ENCODE results near the gene RIMBP2.

The RIMBP2 gene

DNA sequence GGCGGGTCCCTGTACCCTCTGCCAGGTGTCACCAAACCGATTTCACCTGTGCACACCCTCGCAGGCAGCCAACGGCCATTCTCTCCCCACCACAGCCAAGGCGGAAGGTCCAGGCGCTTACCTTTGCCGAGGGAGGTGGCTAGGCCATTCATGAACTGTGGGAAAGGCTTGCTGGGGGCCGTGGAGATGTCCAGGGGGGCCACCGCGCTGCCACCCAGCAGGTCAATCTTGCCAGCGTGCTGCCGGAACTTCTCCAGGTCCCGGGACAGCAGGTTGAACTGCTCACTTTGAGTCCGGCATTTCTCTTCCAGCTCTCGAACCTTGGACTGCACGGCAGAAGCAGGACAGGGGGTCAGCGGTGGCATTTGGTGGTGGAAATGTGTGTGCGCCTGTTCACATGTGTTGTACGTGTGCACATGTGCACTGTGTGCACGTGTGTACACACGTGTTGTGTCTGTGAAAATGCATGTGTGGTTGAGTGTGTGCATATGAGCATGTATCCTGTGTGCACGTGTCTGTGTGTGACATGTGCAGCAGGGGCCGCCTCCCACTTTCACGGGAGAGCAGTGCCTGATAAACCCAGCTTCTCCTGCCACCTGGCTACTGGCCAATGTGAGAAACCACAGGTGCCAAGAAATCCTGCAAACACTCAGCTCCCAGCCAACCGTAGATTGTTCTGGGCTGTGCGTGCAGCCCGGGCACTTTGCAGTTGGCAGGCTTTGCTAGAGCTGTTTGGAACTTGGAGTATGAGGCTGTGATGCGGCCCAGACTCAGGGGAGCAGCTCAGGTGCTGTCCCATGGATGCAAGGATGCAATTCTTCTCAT lies 259.5 kb downstream of the RIMBP2 start:
- DNase-seq: no peak

DNA sequence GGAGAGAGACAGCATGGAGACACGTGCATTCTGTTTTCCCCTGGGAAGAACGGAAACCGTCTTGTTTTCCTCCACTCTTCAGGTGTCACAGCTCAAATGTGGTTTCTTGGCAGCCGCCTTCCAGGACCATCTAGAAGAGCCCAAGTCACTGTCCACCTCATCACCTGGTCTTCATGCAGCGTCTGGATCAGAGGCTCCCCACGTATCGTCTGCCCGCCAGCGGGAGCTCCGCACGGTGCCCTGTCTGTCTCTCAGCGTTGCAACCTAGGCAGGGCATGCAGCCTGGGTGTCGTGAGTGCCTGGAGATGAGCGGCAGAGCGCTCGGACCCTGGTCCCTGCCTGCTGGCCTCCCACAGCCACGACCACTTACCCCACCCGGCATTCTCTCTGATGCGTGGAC lies 260.9 kb downstream of the RIMBP2 start:
- no peak for DNase-seq

DNA sequence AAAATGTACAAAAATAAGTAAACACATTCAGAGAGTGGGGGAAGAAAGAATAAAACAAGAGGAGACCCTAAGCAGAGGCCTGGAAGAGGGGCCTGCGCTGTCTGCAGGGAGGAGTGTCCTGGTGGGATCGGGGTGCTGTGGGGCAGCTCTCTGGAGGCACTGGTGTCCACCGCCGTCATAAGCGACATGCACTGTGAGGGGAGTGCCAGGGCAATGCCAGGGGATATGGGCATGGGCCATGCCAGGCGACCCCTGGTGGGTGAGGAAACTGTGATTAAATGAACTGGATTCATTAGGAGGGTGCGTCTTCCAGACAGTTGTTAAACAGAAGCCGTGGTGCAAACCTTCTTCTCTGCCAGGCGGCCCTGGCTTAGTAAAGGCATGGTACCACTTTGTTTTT lies 261.8 kb downstream of the RIMBP2 start:
- DNase-seq: no peak

- DNase-seq: no peak
Observed at GRCh38 chr12:130452546-130452945, 263.6 kb downstream of the RIMBP2 start.

DNA sequence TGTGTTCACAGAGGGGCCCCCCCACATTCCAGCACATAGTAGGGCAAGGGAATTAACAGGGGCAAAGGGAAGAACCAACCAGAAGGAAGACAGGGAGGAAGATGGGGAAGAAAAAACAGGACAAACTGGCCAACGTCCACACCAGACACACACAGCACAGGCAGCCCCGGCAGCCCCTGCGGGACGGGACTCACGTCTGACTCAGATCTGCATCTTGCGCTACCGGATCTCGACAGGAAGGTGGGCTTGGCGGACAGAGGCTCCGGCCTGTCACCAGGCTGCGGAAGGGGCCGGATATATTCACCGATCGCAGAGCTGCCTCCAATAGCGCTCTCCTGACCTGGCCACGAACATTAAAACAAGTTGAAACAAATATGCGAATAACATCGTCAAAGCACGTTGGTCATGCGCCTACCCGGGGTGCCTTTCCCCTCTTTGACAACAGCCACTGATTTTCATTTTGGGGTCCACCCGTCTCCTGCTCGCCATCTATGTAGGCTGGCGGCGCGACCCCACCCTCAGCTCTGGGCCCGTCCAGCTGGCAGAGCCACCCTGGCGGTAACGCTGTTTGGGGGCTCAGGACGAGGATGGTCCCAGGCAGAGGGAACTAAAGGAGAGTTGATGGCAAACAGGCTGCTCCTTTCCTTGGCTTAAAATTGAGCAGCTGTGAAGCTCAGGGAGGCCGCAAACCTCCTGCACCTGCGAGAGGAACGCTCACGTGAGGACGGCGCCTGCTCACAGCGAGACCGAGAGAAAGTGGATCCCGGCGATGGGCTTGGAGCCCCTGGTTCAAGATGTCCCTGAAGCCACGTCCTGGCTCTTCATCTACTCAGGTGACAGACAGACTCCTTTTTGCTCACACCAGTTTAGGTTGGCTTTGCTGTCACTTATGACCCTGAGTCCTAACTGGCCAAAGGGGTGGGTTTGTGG lies 264.8 kb downstream of the RIMBP2 start:
- no peak for DNase-seq

DNA sequence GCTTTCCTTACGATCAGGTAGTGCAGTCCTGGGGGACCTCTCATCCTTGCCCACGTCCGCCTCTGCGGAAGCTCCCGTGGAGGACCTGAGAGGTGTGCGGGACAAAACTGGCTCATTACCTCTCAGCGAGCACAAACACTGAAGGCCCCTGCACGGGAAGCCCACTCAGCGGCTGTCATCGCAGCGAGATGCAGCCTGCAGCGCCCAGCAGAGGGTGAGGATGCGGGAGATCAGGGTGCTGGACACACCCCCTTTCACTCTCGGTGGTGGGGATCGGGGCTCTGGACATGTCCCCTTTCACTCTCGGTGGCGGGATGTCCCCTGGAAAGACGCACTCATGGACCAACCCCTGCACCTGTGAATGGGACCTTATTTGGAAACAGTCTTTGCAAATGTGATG lies 266.8 kb downstream of the RIMBP2 start:
- no peak for DNase-seq

GRCh38 chr12:130448044-130448821 lies 267.9 kb downstream of the RIMBP2 start:
- no peak for DNase-seq

GRCh38 chr12:130447655-130447965 lies 268.5 kb downstream of the RIMBP2 start:
- DNase-seq: no peak

- DNase-seq: no peak
Observed at GRCh38 chr12:130446846-130447654, 269.0 kb downstream of the RIMBP2 start.

GRCh38 chr12:130444986-130445385 lies 271.1 kb downstream of the RIMBP2 start:
- DNase-seq: no peak

DNA sequence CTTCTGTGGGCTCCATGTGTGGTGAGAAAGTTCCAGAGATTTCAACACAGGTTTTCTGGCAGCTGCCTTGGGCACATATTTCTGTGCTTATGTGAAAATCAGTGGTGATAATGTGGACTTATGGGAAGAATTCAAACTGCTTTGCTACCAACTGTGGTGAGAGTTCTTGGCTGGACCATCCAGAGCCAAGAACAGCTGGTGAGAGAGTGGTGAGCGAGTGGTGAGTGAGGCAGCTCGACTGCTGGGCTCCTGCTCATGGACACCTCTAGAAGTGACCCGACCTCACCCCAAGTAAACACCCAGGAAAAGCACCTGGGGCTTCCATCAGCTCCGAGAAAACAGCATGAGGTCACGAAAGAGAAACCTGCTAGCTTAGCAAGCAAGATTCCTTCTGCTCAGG lies 272.0 kb downstream of the RIMBP2 start:
- DNase-seq: no peak

DNA sequence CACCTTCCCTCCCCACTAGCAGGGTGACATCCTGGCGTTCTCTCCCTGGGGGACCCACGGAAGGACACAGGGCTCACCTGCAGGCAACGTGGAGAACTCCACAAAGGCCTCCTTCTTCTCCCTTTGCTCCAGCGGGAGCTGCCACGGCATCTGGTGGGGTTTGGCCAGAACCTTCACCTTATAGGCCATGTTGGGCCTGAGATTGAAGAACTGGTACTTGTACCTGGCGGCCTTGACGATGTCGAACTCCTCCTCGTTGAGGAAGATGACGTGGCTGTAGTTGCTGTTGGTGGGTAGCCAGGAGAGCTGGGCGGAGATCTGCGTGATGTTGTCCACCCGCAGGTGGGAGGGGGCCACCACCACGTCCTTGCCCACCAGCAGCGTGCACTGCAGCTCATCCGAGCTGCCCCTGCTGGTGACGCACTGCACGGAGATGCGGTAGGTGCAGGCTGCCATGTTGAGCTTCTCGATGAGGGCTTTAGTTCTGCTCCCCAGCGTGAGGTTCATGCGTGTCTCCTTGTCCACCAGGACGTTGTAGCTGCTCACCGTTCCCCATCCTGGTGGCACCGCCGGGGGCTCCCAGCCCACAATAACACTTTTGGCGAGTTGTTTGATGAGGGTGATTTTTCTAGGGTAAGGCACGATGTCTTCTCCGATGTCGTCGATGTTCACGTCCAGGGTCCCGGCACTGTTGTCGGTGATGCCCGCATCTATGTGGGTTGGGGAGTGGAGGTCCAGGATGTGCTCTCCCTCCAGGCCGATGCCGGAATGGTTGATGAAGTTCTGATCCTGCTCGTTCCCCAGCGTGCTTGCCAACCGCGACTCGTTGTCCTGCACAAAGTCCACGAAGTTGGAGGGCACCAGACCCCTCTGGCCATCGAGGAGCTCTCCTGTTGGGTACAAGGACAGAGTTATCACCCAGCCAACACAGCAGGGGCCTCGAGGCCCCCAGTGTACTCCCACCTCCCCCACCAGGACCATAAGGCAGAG lies 274.0 kb downstream of the RIMBP2 start:
- no peak for DNase-seq

DNA sequence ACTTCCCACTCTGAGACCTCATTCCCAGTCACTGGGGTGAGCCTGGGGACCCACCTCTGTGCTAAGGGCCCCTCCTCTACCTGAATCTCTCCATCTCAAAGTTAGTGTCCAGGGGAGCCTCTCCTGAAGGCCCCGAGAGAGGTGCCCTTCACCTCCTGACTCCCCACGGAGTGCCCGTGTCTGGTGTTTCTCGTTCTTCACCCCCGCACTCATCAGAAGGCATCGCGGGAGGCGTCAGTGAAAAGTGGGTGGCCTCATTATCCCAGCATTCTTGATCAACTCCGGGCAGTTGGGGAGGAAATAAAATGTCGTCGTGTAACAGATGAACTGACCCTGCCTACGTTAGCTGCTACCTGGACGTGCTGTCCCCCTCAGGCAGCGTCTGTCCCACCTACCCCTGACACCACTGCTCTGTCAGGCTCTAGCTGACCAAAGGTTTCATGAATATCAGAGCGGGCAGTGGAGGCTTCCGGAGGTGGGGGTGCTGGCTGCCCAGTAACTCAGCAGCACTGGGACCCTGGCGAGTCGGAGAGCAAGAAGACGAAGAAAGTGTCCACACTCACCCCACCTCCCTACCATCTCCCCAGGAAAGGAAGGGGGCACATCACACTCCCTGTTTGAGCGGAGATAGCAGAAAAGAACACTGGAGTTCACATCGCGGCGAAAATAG lies 275.6 kb downstream of the RIMBP2 start:
- DNase-seq: no peak

GRCh38 chr12:130439250-130439649 lies 276.8 kb downstream of the RIMBP2 start:
- no peak for DNase-seq

- DNase-seq: no peak
Observed at GRCh38 chr12:130438711-130439110, 277.4 kb downstream of the RIMBP2 start.

DNA sequence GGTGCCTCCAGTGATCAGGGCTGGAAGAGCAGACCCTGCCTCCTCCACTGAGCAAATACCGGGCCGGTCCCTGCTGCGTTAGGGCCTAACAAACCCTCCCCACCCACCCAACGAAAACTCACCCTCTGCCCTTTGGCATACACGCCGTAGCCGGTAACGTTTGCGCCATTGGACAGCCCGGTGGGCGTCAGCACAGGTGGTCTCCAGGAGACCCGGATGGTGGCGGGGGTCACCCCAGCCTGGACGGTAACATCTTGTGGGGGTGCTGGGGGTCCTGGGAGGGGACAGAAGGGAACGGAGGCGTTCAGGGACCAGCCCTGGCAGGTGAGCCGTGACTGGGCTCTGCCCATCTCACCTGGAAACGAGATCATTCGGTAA lies 277.9 kb downstream of the RIMBP2 start:
- DNase-seq: no peak

DNA sequence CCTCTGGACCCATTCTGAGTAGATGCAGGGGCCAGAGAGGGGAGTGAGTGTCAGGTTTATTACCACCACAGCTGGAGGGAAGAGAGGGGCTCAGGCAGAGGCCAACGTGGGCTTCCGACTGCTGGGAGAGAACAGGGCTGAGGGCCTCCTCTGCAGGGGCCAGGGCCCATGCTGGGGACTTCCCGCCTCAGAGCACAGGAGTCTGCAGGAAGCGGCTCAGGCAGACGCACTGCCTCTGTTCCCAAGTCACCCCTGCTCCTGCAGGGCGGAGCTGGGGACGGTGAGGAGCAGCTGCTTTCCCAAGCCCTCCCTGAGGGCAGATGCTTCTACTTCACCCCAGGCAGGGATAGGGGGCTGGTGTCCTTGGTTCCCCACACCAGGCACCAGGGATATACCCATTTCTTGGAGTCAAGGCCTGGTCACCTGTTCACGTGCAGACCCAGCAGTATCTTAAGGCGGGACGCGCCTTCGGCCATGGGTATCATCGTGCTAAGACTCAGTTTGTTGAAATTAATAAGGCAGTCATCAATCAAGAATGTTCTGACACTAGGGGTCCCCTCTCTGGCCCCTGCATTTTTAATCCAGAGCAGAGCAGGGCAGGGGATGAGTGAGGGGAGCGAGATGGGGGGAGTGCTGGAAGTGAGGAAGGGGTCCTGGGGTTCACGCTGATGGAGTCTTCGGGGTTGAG lies 278.4 kb downstream of the RIMBP2 start:
- no peak for DNase-seq

DNA sequence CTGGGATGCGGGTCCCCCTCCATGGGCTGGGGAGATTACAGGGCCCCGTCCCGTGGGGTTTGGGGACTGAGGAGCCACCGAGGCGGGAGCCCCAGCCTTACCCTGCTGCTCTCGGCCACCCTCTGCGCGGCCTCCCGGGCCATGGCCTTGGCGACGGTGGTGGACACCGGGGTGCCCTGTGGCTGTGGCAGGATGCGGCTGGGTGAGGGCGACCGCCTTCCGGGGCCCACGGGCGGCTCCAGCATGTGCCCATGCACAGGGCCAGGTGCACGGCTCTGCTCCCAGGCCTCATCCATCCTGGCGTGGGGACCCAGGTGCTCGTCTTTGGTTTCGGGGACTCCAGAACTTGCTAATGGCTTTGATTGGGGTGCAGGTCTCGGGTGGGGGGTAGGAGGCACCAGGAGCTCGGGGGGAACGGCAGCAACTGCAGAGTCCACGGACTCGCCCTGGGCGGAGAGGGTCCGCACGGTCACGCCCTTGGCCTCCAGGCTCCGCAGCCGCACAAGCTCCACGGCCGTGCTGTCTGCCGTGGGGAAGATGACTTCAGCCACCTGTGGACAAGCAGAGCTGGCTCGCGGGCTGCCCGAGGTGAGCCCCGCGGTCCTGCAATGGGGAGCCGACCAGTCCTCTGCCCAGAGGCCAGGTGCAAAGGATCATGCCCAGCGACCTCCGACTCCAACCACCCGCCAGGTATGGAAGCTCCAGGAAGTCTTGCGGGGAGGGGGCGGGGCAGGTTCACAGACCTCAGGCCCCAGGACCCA lies 279.2 kb downstream of the RIMBP2 start:
- DNase-seq: no peak

GRCh38 chr12:130435826-130436225 lies 280.3 kb downstream of the RIMBP2 start:
- no peak for DNase-seq
